Spleen (tissue), 7 donors: ENCODE measurements around the gene NUDT4.
"Not testable (repeated sequence)": the region's sequence is repeated elsewhere in the genome, so short reads cannot be mapped to it uniquely, and the experiment has no call there.

Experiments
- POLR2A ChIP-seq, 3 donors: fragments of 450-650 bp; IDR thresholded peaks; one replicate each; pipeline ENCODE4 v1.5.1; 2017; ENCODE audit warnings: antibody characterized with exemption in 3 of 3, mild to moderate bottlenecking in 1 of 3
- POLR2AphosphoS5 ChIP-seq, 3 donors: sonication (generic); formaldehyde crosslinking; IDR thresholded peaks; one replicate each; pipeline ENCODE4 v1.5.1; 2017; ENCODE audit warnings: antibody characterized with exemption in 3 of 3
- TF ChIP-seq, protein P1 (sequence below), 11 experiments: fragments of 200-600 bp in 7 of 11; fragments of 450-650 bp in 4 of 11; sonication (generic) in 4 of 11; IDR thresholded peaks in 8 of 11; conservative IDR thresholded peaks in 3 of 11; 1 replicate in 7 of 11; 2 replicates in 4 of 11; pipeline versions ENCODE4 v1.4.0 to v1.8.0; 2016 to 2021; ENCODE audit warnings: antibody characterized with exemption in 11 of 11, inconsistent platforms in 4 of 11, mild to moderate bottlenecking in 1 of 11
- donor health status: DM: no; HTN: no; CAD: no; lungs with moderate emphysema.
- donor health status: DM: no; HTN: no; CAD: no.
- donor health status: DM: no; HTN: no; CAD: no.

DNA sequence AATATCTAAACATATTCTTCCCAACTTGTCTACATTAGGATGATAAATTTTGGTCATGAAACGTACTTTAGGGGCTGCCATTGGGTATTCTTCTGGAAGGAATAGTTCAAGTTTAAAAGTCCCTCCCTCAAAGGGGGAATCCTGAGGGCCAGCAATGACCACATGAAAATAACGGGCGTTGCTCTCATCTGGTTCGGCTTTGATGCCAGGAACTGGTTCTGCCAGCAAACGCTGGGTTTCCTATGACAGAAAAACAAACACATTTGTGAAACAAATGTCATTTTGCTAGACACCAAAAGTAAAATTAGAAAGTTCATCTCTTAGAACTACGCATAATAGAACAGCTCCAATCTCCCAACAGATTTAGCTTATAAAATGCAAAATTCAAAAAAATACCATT is 33.3 kb downstream of the NUDT4 start:
- TF ChIP-seq, protein P1, sequence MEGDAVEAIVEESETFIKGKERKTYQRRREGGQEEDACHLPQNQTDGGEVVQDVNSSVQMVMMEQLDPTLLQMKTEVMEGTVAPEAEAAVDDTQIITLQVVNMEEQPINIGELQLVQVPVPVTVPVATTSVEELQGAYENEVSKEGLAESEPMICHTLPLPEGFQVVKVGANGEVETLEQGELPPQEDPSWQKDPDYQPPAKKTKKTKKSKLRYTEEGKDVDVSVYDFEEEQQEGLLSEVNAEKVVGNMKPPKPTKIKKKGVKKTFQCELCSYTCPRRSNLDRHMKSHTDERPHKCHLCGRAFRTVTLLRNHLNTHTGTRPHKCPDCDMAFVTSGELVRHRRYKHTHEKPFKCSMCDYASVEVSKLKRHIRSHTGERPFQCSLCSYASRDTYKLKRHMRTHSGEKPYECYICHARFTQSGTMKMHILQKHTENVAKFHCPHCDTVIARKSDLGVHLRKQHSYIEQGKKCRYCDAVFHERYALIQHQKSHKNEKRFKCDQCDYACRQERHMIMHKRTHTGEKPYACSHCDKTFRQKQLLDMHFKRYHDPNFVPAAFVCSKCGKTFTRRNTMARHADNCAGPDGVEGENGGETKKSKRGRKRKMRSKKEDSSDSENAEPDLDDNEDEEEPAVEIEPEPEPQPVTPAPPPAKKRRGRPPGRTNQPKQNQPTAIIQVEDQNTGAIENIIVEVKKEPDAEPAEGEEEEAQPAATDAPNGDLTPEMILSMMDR (IDR thresholded peaks at IDR 0.05 in 8 of 11, conservative IDR thresholded peaks at IDR 0.05 in 3 of 11): not testable (repeated sequence)
- TF ChIP-seq POLR2A, POLR2AphosphoS5 (IDR thresholded peaks at IDR 0.05): not testable (repeated sequence)
